HG03159 (cell line): ENCODE measurements around the gene PDE1C.

ENCODE experiments used
- ATAC-seq: cut with Tn5 transposase; IDR thresholded peaks from one replicate; pipeline ENCODE4 v1.9.1; 2021; ENCODE audit warnings: mild to moderate bottlenecking, moderate library complexity; ENCODE audit not compliant: unreplicated experiment

PDE1C gene

GRCh38 chr7:32075612-32076011, 5.4 kb upstream of the PDE1C start:
- no peak for ATAC-seq

- no peak for ATAC-seq
Observed at GRCh38 chr7:32074787-32075585, 4.8 kb upstream of the PDE1C start.

DNA sequence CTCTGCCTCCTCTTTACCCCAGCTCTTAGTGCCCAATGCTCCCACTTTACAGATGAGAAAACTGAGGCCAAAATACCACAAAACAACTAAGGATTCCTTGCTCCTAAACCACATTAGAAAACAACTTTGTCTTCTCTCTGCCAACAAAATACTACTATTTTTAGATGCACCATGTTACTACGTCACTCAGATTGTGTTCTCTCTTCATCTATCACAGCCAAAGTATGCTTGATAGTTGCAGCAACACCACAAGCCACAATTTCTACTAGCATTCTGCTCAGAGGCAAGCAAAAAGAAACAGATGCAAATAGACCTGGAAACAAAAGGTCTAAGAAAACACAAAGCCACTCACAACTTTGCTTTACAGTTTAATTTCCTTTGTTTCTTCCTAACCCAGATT, 3.3 kb upstream of the PDE1C start:
- no peak for ATAC-seq

DNA sequence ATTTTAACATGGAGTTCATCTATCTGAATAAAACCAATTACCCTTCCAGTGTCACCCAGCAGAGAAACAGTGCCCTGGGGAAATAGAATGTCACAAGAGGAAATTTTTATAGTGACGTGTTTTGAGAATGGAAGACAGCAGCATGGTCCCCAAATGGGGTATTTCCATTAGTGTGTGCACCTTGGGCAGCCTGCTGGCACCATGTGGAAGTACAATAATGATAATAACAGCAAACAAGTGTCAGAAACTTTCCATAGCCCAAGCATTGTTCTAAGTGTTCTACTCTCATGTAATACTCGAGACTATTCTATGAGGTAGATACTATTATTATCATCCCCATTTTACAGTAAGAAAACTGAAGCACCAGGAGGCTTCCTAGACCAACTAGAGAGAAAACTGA, 2.2 kb upstream of the PDE1C start:
- ATAC-seq: no peak

DNA sequence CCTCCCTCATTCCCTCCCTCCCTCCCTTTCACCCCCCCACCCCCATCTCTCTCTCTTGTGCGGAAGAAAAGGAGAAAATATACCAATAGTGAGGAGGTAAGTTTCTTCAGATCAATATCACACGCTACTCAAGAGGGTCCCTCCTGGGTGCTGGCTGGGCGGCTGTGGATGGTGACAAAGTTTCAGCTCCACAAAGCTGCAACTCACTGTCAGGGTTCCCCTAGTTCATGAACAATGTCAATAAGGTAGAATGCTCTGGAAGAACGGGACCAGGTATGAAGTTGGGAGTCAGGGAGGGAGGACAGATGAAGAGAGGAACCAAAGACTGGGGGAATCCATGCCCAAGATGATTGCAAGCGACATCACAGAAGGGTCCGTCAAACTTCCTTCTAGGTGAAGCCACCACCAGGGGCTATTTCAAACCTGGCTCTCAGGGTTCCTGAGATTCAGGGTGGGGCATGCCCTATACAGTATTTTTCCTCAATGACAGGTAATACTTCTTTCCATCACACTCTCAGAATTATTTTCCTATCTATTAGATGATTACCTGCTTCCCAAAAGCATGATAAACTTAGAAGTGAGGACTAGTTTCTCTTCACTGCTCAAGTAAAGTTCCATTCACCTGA, 1.4 kb upstream of the PDE1C start:
- ATAC-seq: no peak

GRCh38 chr7:32070051-32070405, 179 bp downstream of the PDE1C start:
- no peak for ATAC-seq

DNA sequence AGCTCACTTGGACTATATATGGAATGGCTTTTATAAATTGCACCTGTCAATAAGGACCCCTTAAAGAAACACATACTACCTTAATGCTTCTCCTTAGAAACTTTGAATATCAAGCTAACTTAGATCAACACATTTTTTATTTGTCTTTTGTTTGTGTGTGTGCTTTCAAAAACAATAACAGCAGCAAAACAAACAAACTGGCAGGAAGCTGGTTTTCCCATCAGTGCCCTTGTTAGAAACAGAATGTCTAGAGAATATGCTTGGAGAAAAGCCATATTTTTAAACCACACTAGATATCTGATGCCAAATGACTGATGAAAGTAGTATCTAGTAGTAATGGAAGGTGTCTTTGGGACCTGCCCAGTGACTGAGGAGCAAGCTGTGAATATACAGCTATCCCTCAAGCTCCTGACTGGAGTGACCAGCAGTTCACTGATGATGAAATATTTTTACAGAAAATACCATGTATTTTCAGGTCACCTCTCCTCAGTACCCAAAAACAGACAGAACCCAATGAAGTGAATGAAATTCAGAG, 1.0 kb downstream of the PDE1C start:
- ATAC-seq: no peak

- ATAC-seq: no peak
Observed at GRCh38 chr7:32068411-32069101, 1.7 kb downstream of the PDE1C start.

- no peak for ATAC-seq
Observed at GRCh38 chr7:32066441-32066840, 3.8 kb downstream of the PDE1C start.

GRCh38 chr7:32063614-32064013, 6.6 kb downstream of the PDE1C start:
- no peak for ATAC-seq

DNA sequence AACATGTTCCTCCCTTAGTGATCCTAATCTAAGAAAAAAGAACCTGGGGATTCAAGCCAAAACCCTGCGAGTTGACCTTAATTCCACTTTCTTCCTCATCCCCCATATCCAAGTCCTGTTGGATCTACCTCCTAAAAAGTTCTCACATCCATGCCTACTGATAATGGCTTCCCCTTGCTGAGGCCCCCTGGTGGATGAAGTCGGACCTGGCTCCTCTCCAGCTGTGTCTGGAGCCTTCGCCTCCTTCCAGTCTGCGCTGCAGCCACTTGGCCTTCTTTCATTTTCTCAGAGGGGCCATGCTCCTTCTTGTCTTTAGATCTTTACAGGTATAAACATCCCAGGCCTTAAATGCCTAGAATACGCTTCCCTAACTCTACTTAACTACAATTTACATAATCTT, 8.1 kb downstream of the PDE1C start:
- ATAC-seq: peak; percentile 73

GRCh38 chr7:32061346-32061745, 8.9 kb downstream of the PDE1C start:
- ATAC-seq: no peak

DNA sequence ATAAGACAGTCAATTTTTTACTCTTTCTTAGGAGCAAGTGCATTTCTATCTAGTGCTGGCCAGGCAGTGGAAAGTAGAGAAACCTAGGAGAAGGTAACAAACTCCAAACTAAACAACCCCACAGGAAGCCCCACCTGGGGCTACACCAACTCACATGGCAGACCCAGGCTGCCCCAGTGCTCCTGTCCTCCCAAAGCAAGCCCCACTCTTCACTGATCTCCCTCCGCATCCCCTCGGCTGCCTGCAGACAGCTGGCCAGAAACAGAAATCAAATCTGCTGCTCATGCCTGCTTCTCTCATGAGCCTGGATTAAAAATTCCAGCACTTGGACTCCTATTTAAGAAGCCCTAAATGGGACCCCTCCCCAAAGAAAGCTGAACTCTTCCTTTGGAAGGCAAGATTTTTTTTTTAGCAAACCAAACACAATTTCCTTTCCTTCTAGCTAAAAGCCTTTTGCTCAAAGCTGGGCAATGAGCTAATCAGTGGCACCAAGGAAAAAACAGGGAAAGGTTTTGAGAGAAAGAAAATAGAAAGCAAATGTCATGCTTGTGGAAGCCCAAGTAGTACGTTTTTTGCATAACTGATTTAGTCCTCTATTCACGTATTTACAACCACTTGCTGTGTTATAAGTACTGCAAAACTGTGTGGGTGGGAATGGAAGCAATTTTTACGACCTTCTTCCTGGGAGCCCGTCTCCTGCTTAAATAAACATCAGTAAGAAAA, 10.8 kb downstream of the PDE1C start:
- ATAC-seq: no peak

DNA sequence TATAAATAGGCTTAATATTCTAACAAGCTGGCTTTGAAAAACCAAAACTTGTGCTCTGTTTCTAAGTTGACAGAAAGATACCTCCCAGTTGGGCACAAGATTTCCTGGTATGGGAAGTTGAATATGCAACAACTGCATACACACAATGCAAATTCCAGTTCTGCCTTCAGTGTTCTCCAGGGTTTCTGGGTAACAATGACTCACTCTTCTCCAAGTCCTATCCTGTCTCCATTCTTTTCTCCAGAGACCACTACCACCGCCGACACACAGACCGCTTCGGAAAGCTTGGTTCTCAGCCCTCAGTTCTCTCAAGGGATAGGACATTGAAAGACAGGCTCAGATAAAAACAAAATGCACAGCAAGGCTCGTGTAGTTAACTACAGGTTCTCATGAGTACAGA, 12.2 kb downstream of the PDE1C start:
- ATAC-seq: no peak

DNA sequence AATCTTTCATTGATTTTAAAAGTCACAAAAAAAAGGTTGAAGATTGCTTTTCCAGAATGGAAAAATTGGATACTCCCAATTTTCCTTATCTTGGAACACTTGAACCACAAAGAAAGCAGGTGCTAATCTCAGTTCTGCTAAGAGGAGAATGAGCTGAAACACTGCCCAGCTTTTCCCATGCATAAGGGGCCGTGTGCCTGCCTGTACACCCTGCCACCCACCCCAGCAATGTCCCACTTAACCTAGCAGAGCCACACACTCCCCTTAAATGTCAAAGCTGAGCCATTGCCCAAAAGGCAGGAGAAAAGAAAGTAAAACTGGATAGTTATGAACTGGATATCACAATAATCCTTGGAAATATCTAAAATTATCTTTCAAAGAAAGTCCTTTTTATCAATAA, 13.4 kb downstream of the PDE1C start:
- ATAC-seq: no peak

DNA sequence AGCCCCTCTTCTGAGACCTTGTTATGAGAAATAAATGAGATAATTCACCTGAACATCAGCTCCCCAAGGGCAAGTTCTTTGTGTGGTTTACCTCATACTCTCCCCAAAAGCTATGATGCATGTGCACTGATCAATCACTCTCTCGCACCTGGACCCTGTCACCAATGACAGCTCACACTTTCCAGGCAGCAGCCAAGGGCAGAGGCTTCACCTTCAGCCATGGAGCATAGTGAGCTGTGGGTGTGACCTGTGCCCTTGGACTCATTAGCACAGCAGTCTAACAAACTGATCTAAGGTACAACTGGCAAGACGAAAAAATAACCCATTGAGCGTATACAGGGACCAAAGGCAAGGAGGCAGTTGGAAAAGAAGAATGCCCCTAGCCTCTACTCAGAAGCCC, 17.0 kb downstream of the PDE1C start:
- no peak for ATAC-seq

- ATAC-seq: no peak
Observed at GRCh38 chr7:32051128-32051527, 19.1 kb downstream of the PDE1C start.

DNA sequence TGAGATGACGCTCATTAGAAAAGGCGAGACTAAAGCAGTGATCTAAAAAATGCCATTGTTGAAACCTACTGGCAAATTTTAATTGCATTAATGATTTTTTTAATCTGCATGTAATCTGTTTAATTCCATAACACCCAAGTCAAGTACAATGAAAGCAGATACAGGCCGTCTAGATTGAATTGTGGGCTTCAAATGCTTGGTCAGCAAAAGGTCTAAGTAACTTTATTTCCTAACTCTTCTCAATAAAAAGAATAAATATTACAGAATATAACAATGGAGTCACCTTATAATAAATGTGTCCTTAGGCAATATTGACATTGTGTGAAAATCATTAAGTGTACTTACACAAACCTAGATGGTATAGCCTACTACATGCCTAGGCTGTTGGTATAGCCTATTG, 20.6 kb downstream of the PDE1C start:
- no peak for ATAC-seq

- ATAC-seq: peak; percentile 71
Observed at GRCh38 chr7:32048970-32049491, 21.2 kb downstream of the PDE1C start.

DNA sequence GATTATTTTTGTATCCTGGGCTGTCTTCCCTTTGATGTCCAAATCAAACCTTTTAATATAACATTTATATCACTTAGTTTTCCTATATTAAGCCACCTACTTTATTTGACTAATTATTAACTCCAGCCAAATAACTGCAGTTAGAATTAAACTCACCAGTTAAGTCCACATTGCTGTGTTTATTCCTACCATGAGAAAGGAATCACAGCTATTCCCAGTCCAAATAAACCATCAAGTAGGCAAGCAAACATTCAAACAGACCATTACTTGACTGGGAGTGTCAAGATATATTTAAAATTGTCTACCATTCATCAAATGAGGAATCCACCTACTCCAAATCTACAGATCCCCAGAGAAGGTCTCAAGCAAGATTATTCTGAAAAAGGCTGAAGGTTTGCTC, 22.4 kb downstream of the PDE1C start:
- no peak for ATAC-seq

- peak; percentile 41 for ATAC-seq
Observed at GRCh38 chr7:32047075-32047474, 23.1 kb downstream of the PDE1C start.
